Calu3 (cell line): ENCODE results near the gene SLIT1. TPM values are rescaled to one million over a fixed set of nuclear protein-coding genes. Genes with fewer than 3 reads are reported as not detected.

ENCODE experiments used
- BruUV-seq: library from RNA; stranded (reverse); fragments of 400-500 nt; replicated peaks from 2 replicates; lab custom pipeline; 2021; lab: Mats Ljungman, UMichigan
- CTCF ChIA-PET: fragments of 300-600 bp; sonication (Branson Sonifier 250); formaldehyde crosslinking; loops from one replicate; lab custom pipeline; 2022; ENCODE audit warnings: antibody characterized with exemption; lab: Charles Lee
- DNase-seq: peaks from one replicate; pipeline ENCODE4 v3.0.0; 2022
- H3K27ac Mint-ChIP-seq: one replicate; pipeline ENCODE4 v1.8.0; 2022; ENCODE audit warnings: mixed read lengths; ENCODE audit not compliant: unreplicated experiment
- H3K27me3 Mint-ChIP-seq: one replicate; pipeline ENCODE4 v1.8.0; 2022; ENCODE audit warnings: mixed read lengths; ENCODE audit not compliant: unreplicated experiment
- H3K36me3 Mint-ChIP-seq: one replicate; pipeline ENCODE4 v1.8.0; 2022; ENCODE audit warnings: mild to moderate bottlenecking, moderate library complexity, mixed read lengths; ENCODE audit not compliant: insufficient read depth, unreplicated experiment
- H3K4me1 Mint-ChIP-seq: one replicate; pipeline ENCODE4 v1.8.0; 2022; ENCODE audit warnings: mild to moderate bottlenecking, low read depth, mixed read lengths; ENCODE audit not compliant: unreplicated experiment
- H3K4me3 Mint-ChIP-seq: one replicate; pipeline ENCODE4 v1.8.0; 2022; ENCODE audit warnings: mild to moderate bottlenecking, low read depth, moderate library complexity, mixed read lengths; ENCODE audit not compliant: unreplicated experiment
- H3K9me3 Mint-ChIP-seq: one replicate; pipeline ENCODE4 v1.8.0; 2022; ENCODE audit warnings: low read depth, mixed read lengths; ENCODE audit not compliant: unreplicated experiment
- intact Hi-C: fragments of 100-400 bp; cut with micrococcal nuclease; formaldehyde crosslinking; loops from one replicate; pipeline ENCODE4 v1.10.0; 2022; ENCODE audit not compliant: unreplicated experiment
- total RNA-seq: library from RNA; stranded (reverse); gene quantifications from 2 replicates; pipeline ENCODE4 v1.2.3, GENCODE V29; 2022
- TF ChIP-seq, protein P1 (sequence below): fragments of 200-600 bp; IDR thresholded peaks from one replicate; pipeline ENCODE4 v1.8.0; 2022; ENCODE audit warnings: antibody characterized with exemption; ENCODE audit not compliant: unreplicated experiment

Gene SLIT1
- total RNA-seq, 1 experiment from 2014 or later: not detected

DNA sequence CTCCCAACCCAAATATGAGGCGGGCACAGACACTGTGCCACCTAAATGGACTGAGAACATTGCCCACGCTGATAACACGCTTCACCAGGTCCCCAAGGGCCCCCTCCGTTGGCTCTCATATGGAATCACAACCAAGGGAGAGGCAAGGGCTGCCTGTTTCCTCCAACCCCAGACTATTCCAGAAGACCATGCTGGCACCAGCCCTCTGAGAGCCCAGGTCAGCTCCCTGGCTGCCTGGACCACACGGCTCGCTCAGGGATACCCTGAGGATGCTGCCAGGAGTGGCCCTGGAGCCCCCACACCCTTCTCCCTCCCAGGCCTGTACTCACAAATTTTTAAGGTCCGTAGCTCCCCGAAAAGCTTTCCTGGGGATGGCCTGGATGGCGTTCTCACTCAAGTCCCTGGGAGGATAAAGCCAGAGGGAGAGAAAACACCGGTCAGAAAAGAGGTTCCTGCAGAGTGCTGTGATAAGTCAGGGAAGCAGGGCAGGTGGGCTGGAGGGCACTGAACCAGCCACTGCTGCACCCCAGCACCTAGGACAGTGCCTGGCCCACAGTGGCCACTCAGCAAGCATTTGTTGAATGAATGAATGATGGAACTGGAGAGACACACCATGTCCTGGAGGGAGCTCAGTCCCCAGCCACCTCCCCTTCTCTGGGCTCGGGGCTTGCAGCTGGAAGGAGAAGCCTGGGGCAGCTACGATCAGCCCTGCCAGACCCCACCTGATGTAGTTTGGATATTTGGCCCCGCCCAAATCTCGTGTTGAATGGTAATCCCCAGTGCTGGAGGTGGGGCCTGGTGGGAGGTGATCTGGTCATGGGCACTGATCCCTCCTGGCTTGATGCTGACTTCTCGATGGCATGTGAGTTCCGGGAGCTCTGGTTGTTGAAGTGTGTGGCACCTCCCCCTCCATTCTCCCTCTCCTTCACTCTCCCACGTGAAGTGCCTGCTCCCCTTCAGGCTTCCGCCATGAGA lies 119.8 kb downstream of the SLIT1 start:
- H3K36me3 Mint-ChIP-seq: no peaks in the 10 kb centered on the region
- TF ChIP-seq, protein P1, sequence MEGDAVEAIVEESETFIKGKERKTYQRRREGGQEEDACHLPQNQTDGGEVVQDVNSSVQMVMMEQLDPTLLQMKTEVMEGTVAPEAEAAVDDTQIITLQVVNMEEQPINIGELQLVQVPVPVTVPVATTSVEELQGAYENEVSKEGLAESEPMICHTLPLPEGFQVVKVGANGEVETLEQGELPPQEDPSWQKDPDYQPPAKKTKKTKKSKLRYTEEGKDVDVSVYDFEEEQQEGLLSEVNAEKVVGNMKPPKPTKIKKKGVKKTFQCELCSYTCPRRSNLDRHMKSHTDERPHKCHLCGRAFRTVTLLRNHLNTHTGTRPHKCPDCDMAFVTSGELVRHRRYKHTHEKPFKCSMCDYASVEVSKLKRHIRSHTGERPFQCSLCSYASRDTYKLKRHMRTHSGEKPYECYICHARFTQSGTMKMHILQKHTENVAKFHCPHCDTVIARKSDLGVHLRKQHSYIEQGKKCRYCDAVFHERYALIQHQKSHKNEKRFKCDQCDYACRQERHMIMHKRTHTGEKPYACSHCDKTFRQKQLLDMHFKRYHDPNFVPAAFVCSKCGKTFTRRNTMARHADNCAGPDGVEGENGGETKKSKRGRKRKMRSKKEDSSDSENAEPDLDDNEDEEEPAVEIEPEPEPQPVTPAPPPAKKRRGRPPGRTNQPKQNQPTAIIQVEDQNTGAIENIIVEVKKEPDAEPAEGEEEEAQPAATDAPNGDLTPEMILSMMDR: no peak
- H3K4me3 Mint-ChIP-seq: no peak overlapping the region
- H3K27me3 Mint-ChIP-seq: peaks cover 52% of the 10 kb centered on the region
- no TSS peak for BruUV-seq
- intact Hi-C loops: no loop called here
- CTCF ChIA-PET: interaction anchor here (0.7 to 1.0 kb wide), 2 partner anchors 28 to 29 kb away, joined by 3 to 4 read pairs; no protein-coding TSS in a partner anchor
- peaks cover 3% of the 10 kb centered on the region for H3K9me3 Mint-ChIP-seq
- H3K27ac Mint-ChIP-seq: no peak overlapping the region
- no peak for DNase-seq
- peaks cover 19% of the 10 kb centered on the region for H3K4me1 Mint-ChIP-seq

DNA sequence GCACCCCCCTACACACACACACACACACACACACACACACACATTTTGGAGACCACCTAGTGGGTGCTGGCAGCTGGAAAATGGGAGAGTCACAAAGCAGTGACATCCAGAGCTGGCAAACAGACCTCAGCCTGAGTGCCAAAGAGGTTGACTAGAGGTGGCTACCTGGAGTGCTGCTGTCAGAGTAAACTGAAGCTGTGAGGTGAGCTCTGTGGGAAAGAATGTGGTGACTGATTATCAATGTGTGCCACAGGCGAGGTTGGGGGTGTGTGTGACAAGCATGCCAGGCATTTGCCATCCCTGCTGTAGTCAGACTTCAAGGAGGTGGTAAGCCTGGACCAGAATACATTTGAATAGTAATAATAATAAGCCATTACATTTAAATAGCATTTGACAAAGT lies 120.6 kb downstream of the SLIT1 start:
- Mint-ChIP-seq H3K27me3 (peaks cover 46% of the 10 kb centered on the region), H3K27ac (no peak overlapping the region), H3K9me3 (peaks cover 3% of the 10 kb centered on the region), H3K4me3 (no peak overlapping the region), H3K36me3 (no peaks in the 10 kb centered on the region), H3K4me1 (peaks cover 19% of the 10 kb centered on the region)
- peak; percentile 52 for DNase-seq
- intact Hi-C loops: no loop called here
- TF ChIP-seq, protein P1: no peak
- no TSS peak for BruUV-seq
- CTCF ChIA-PET: interaction anchor here (0.7 to 1.0 kb wide), 2 partner anchors 27 to 30 kb away, joined by 3 to 4 read pairs; no protein-coding TSS in a partner anchor

DNA sequence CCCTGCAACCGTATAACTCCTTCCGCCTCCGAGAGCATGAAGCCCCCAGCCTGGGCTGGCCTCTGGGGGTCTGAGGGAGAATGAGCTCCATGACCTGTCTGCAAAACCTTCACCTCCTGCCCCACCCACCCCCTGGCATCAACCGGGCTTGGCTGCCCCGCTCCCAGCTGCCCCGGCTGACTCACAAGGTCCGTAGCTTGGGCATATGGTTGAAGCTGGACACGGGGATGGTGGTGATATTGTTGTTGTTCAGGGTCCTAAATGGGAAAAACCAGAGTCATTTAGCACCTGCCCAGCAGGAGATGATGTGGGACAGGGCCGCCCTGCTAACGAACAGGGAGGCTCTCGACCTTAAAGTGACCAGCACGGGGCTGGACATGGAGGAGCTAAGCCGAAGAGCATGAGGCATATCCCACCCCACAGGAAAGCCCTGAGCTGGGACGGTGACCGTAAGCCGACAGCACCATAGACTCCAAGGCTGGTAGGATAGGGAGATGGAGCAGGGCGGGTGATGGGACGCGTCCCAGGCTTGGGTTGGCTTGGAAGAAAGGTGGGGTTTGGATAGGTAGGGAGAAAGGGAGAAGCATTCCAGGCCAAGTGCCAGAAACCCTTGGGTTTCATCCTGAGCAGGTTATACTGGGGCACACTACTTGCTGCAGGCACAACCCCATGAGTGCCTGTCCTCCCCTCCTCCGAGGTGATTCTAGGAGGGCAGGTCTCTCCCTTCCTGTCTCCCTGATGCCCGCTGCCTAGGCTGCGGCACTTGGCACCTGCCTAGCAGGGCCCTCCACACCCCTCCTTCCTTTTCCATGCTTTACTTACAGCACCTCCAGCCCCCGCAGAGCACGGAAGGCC lies 121.5 kb downstream of the SLIT1 start:
- no TSS peak for BruUV-seq
- Mint-ChIP-seq H3K27ac (no peak overlapping the region), H3K9me3 (peaks cover under 1% of the 10 kb centered on the region), H3K4me1 (peaks cover 13% of the 10 kb centered on the region), H3K27me3 (peaks cover 46% of the 10 kb centered on the region), H3K36me3 (no peaks in the 10 kb centered on the region), H3K4me3 (no peak overlapping the region)
- intact Hi-C loops: no loop called here
- TF ChIP-seq, protein P1: no peak
- DNase-seq: no peak
- CTCF ChIA-PET: no interaction called here

DNA sequence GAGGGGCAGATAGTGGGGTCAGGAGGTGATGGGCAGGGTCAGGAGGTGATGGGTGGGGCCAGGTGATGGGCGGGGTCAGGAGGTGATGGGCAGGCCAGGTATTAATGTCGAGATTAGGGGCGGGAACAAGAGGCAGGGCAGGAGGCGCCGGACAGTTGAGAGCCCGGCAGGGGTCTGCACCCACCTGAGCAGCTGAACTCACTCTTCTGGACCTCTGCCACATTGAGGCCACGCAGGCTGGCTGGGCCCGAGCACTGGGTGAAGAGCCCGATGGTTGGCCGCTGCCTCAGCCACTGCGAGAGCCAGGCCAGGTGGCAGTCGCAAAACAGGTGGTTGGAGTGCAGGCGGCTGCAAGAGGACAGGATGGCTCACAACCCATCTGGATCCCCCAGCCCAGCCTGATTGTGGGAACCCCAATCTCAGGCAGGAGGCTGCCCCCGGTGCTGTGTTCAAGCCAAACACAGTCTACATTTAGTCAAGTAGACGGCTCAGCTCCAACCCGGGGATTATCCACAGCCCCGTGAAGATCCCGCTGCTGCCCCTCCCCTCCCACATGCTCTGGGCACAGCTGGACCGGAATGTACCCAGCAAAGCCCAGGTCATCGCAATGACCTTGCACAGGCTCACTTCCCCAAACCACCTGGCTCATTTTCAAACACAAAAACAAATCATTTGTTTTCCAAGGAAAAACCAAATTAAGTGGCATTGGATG lies 122.3 kb downstream of the SLIT1 start:
- DNase-seq: no peak
- BruUV-seq: no TSS peak
- Mint-ChIP-seq H3K27me3 (peaks cover 46% of the 10 kb centered on the region), H3K27ac (no peak overlapping the region), H3K4me1 (peaks cover 11% of the 10 kb centered on the region), H3K9me3 (no peaks in the 10 kb centered on the region), H3K4me3 (no peak overlapping the region), H3K36me3 (no peaks in the 10 kb centered on the region)
- CTCF ChIA-PET: no interaction called here
- intact Hi-C loops: no loop called here
- TF ChIP-seq, protein P1: no peak
